Measurements from ENCODE around the gene ZBTB11.
"Not testable (repeated sequence)": the region's sequence is repeated elsewhere in the genome, so short reads cannot be mapped to it uniquely, and the experiment has no call there.

The ZBTB11 gene

GRCh38 chr3:101691685-101692671, 15.0 kb upstream of the ZBTB11 start:
- in situ Hi-C loops (cut with HindIII; ENCODE audit: low sequenced_read_pairs): not testable (repeated sequence)

GRCh38 chr3:101690972-101691371, 14.0 kb upstream of the ZBTB11 start:
- in situ Hi-C loops (cut with HindIII; ENCODE audit: low sequenced_read_pairs): no loop called here

GRCh38 chr3:101689286-101689685, 12.4 kb upstream of the ZBTB11 start:
- in situ Hi-C loops (cut with HindIII; ENCODE audit: low sequenced_read_pairs): no loop called here

- in situ Hi-C loops (cut with HindIII; ENCODE audit: low sequenced_read_pairs): no loop called here
Observed at GRCh38 chr3:101687142-101687931, 10.4 kb upstream of the ZBTB11 start.

GRCh38 chr3:101685870-101686307, 9.0 kb upstream of the ZBTB11 start:
- in situ Hi-C loops (cut with HindIII; ENCODE audit: low sequenced_read_pairs): no loop called here

- in situ Hi-C loops (cut with HindIII; ENCODE audit: low sequenced_read_pairs): no loop called here
Observed at GRCh38 chr3:101685050-101685400, 8.1 kb upstream of the ZBTB11 start.

GRCh38 chr3:101680466-101680865, 3.5 kb upstream of the ZBTB11 start:
- in situ Hi-C loops (cut with HindIII; ENCODE audit: low sequenced_read_pairs): no loop called here

- in situ Hi-C loops (cut with HindIII; ENCODE audit: low sequenced_read_pairs): not testable (repeated sequence)
Observed at GRCh38 chr3:101678837-101679236, 1.9 kb upstream of the ZBTB11 start.

GRCh38 chr3:101677436-101678286, 729 bp upstream of the ZBTB11 start:
- in situ Hi-C loops (cut with HindIII; ENCODE audit: low sequenced_read_pairs): no loop called here

- in situ Hi-C loops (cut with HindIII; ENCODE audit: low sequenced_read_pairs): no loop called here
Observed at GRCh38 chr3:101676216-101676764, 642 bp downstream of the ZBTB11 start.

GRCh38 chr3:101675709-101676215, 1.2 kb downstream of the ZBTB11 start:
- in situ Hi-C loops (cut with HindIII; ENCODE audit: low sequenced_read_pairs): no loop called here

GRCh38 chr3:101674518-101674917, 2.4 kb downstream of the ZBTB11 start:
- in situ Hi-C loops (cut with HindIII; ENCODE audit: low sequenced_read_pairs): no loop called here

- in situ Hi-C loops (cut with HindIII; ENCODE audit: low sequenced_read_pairs): no loop called here
Observed at GRCh38 chr3:101673953-101674352, 3.0 kb downstream of the ZBTB11 start.

GRCh38 chr3:101671014-101671413, 5.9 kb downstream of the ZBTB11 start:
- in situ Hi-C loops (cut with HindIII; ENCODE audit: low sequenced_read_pairs): no loop called here

- in situ Hi-C loops (cut with HindIII; ENCODE audit: low sequenced_read_pairs): no loop called here
Observed at GRCh38 chr3:101667844-101668243, 9.1 kb downstream of the ZBTB11 start.

GRCh38 chr3:101667331-101667730, 9.6 kb downstream of the ZBTB11 start:
- in situ Hi-C loops (cut with HindIII; ENCODE audit: low sequenced_read_pairs): no loop called here

GRCh38 chr3:101665851-101666250, 11.1 kb downstream of the ZBTB11 start:
- in situ Hi-C loops (cut with HindIII; ENCODE audit: low sequenced_read_pairs): no loop called here

- in situ Hi-C loops (cut with HindIII; ENCODE audit: low sequenced_read_pairs): no loop called here
Observed at GRCh38 chr3:101665357-101665756, 11.6 kb downstream of the ZBTB11 start.

- in situ Hi-C loops (cut with HindIII; ENCODE audit: low sequenced_read_pairs): no loop called here
Observed at GRCh38 chr3:101660714-101661113, 16.2 kb downstream of the ZBTB11 start.

GRCh38 chr3:101656651-101657050, 20.3 kb downstream of the ZBTB11 start:
- in situ Hi-C loops (cut with HindIII; ENCODE audit: low sequenced_read_pairs): no loop called here
